HCT116 (cell line): ENCODE measurements around the gene PNN.

ENCODE experiments used
- CEBPB ChIP-seq: IDR thresholded peaks from 2 replicates; pipeline ENCODE4 v1.6.1; 2012; ENCODE audit warnings: low read depth
- EZH2 ChIP-seq: fragments of 200-600 bp; sonication (generic); IDR thresholded peaks from 2 replicates; pipeline ENCODE4 v1.6.1; 2017; ENCODE audit warnings: antibody characterized with exemption, mixed run types
- EZH2phosphoT487 ChIP-seq: fragments of 200-600 bp; IDR thresholded peaks from 2 replicates; pipeline ENCODE4 v1.6.1; 2018; ENCODE audit warnings: antibody characterized with exemption, borderline replicate concordance
- POLR2A ChIP-seq: IDR thresholded peaks from 2 replicates; pipeline ENCODE4 v1.7.0; 2011; ENCODE audit warnings: borderline replicate concordance; ENCODE audit not compliant: insufficient read depth, insufficient read length; ENCODE audit errors: extremely low read depth
- POLR2AphosphoS5 ChIP-seq: IDR thresholded peaks from 2 replicates; pipeline ENCODE4 v1.6.1; 2011; ENCODE audit warnings: mild to moderate bottlenecking, low read depth, low read length, moderate library complexity
- RAD21 ChIP-seq: IDR thresholded peaks from 2 replicates; pipeline ENCODE4 v1.6.1; 2012; ENCODE audit warnings: low read depth, mild to moderate bottlenecking
- SIN3A ChIP-seq: IDR thresholded peaks from 2 replicates; pipeline ENCODE4 v1.6.1; 2012; ENCODE audit warnings: low read depth
- TCF7L2 ChIP-seq: IDR thresholded peaks from 2 replicates; pipeline ENCODE4 v1.7.0; 2011; ENCODE audit warnings: borderline replicate concordance, inconsistent platforms; ENCODE audit not compliant: insufficient read depth, insufficient read length; ENCODE audit errors: extremely low read depth
- YY1 ChIP-seq: IDR thresholded peaks from 2 replicates; pipeline ENCODE4 v1.6.1; 2011; ENCODE audit warnings: low read length, low read depth, moderate library complexity, mild to moderate bottlenecking; ENCODE audit not compliant: insufficient replicate concordance; ENCODE audit errors: extremely low read depth
- TF ChIP-seq, protein P1 (sequence below), 3 experiments: fragments of 200-600 bp in 1 of 3; sonication (generic) in 1 of 3; IDR thresholded peaks in 2 of 3; conservative IDR thresholded peaks in 1 of 3; 2 replicates each; pipeline ENCODE4 v1.5.1; 2012 to 2017; ENCODE audit warnings: low read depth in 2 of 3, low read length in 2 of 3, antibody characterized with exemption in 1 of 3, borderline replicate concordance in 1 of 3, control low read depth in 1 of 3, mild to moderate bottlenecking in 1 of 3, mixed read lengths in 1 of 3, mixed run types in 1 of 3, moderate library complexity in 1 of 3; ENCODE audit not compliant: insufficient read depth in 1 of 3
- TF ChIP-seq, protein P2 (sequence below): IDR thresholded peaks from 2 replicates; pipeline ENCODE4 v1.6.1; 2012
- TF ChIP-seq, protein P3 (sequence below): IDR thresholded peaks from 2 replicates; pipeline ENCODE4 v1.6.1; 2011; ENCODE audit warnings: mild to moderate bottlenecking, low read length, moderate library complexity; ENCODE audit not compliant: insufficient replicate concordance; ENCODE audit errors: extremely low read depth

DNA sequence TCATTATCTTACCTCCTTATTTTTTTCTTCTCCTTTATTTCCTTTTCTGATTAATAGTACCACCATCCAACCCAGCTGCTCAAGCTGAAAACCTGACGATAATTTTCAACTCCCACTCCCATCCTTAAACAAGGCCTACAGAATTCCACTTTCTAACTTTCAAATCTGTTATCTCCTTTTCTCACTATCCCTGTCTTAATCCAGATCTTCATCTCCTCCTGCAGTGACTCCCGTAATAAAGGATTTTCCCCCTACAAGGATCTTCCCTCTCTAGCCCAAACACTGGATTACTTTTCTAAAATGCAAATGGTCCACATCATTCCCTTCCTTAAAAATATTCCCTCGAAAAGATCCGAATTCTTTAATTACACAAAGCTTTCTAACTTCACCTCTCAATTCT, 6.5 kb upstream of the PNN start:
- TF ChIP-seq, protein P1, sequence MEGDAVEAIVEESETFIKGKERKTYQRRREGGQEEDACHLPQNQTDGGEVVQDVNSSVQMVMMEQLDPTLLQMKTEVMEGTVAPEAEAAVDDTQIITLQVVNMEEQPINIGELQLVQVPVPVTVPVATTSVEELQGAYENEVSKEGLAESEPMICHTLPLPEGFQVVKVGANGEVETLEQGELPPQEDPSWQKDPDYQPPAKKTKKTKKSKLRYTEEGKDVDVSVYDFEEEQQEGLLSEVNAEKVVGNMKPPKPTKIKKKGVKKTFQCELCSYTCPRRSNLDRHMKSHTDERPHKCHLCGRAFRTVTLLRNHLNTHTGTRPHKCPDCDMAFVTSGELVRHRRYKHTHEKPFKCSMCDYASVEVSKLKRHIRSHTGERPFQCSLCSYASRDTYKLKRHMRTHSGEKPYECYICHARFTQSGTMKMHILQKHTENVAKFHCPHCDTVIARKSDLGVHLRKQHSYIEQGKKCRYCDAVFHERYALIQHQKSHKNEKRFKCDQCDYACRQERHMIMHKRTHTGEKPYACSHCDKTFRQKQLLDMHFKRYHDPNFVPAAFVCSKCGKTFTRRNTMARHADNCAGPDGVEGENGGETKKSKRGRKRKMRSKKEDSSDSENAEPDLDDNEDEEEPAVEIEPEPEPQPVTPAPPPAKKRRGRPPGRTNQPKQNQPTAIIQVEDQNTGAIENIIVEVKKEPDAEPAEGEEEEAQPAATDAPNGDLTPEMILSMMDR (IDR thresholded peaks at IDR 0.05 in 2 of 3, conservative IDR thresholded peaks at IDR 0.05 in 1 of 3; ENCODE audit: borderline replicate concordance in 1 of 3, insufficient read depth in 1 of 3, low read depth in 2 of 3, low read length in 2 of 3): no peak
- TF ChIP-seq POLR2A (no peak), SIN3A (no peak), EZH2phosphoT487 (no peak), EZH2 (no peak), POLR2AphosphoS5 (no peak), YY1 (no peak), CEBPB (no peak), TCF7L2 (no peak), RAD21 (no peak)
- TF ChIP-seq, protein P2, sequence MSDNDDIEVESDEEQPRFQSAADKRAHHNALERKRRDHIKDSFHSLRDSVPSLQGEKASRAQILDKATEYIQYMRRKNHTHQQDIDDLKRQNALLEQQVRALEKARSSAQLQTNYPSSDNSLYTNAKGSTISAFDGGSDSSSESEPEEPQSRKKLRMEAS: no peak
- TF ChIP-seq, protein P3, sequence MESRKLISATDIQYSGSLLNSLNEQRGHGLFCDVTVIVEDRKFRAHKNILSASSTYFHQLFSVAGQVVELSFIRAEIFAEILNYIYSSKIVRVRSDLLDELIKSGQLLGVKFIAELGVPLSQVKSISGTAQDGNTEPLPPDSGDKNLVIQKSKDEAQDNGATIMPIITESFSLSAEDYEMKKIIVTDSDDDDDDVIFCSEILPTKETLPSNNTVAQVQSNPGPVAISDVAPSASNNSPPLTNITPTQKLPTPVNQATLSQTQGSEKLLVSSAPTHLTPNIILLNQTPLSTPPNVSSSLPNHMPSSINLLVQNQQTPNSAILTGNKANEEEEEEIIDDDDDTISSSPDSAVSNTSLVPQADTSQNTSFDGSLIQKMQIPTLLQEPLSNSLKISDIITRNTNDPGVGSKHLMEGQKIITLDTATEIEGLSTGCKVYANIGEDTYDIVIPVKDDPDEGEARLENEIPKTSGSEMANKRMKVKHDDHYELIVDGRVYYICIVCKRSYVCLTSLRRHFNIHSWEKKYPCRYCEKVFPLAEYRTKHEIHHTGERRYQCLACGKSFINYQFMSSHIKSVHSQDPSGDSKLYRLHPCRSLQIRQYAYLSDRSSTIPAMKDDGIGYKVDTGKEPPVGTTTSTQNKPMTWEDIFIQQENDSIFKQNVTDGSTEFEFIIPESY: no peak
